Testis (tissue), 3 donors: ENCODE results near the gene LRRFIP2. TPM values are rescaled to one million over a fixed set of nuclear protein-coding genes. Genes with fewer than 3 reads are reported as not detected.
A peak's percentile ranks its signal among the peaks of the same experiment; 100 is the strongest.

Experiments used
- DNase-seq: peaks from one replicate; pipeline ENCODE4 v3.0.0-alpha.2; 2019
- H3K27ac ChIP-seq, 2 donors: fragments of 200-600 bp; sonication (generic); one replicate each; pipeline ENCODE4 v1.5.1; 2019
- H3K27me3 ChIP-seq: fragments of 200-600 bp; sonication (generic); one replicate; pipeline ENCODE4 v1.5.1; 2019
- H3K36me3 ChIP-seq: fragments of 200-600 bp; sonication (generic); one replicate; pipeline ENCODE4 v1.5.1; 2017; ENCODE audit warnings: low read depth; ENCODE audit errors: missing control alignments
- H3K4me1 ChIP-seq: fragments of 200-600 bp; sonication (generic); one replicate; pipeline ENCODE4 v1.5.1; 2019
- H3K4me3 ChIP-seq, 2 donors: fragments of 200-600 bp; sonication (generic); one replicate each; pipeline ENCODE4 v1.5.1; 2017 to 2019
- H3K9me3 ChIP-seq: fragments of 200-600 bp; sonication (generic); one replicate; pipeline ENCODE4 v1.5.1; 2017
- POLR2A ChIP-seq: fragments of 450-650 bp; IDR thresholded peaks from one replicate; pipeline ENCODE4 v1.6.1; 2017; ENCODE audit warnings: antibody characterized with exemption, mild to moderate bottlenecking, moderate library complexity
- WGBS, 2 donors: methylation state at CpG; one replicate each; pipeline ENCODE4 v1.1.5; 2018; 5-methylcytosine and 5-hydroxymethylcytosine counted together
- intact Hi-C: fragments of 100-400 bp; cut with DNase I; formaldehyde crosslinking; loops from one replicate; pipeline ENCODE4 v1.15.1; 2023; ENCODE audit warnings: low total_unique reads
- polyA plus RNA-seq: library from polyadenylated mRNA; stranded (reverse); fragments of 350-450 nt; fragmentation: Illumina TruSeq; extraction: RNeasy Lipid Tissue Mini Kit (QIAGEN cat#74804); gene quantifications from one replicate; pipeline ENCODE4 v1.2.3, GENCODE V29; 2014; ENCODE audit warnings: low read depth, low replicate concordance; ENCODE audit not compliant: insufficient read depth
- total RNA-seq, 2 donors: library from RNA; depleted of rRNA; stranded (reverse); fragments of >200 nt; gene quantifications; one replicate each; pipeline ENCODE4 v1.2.3, GENCODE V29; 2016
- TF ChIP-seq, protein P1 (sequence below), 3 experiments: fragments of 450-650 bp in 2 of 3; fragments of 200-600 bp in 1 of 3; sonication (generic) in 1 of 3; IDR thresholded peaks; one replicate each; pipeline ENCODE4 v1.5.1; 2016 to 2019; ENCODE audit warnings: antibody characterized with exemption in 3 of 3, mild to moderate bottlenecking in 2 of 3, moderate library complexity in 1 of 3

The LRRFIP2 gene
- total and polyA plus RNA-seq, 3 donors from 2014 or later: 86.2 to 115 (median 114) TPM

DNA sequence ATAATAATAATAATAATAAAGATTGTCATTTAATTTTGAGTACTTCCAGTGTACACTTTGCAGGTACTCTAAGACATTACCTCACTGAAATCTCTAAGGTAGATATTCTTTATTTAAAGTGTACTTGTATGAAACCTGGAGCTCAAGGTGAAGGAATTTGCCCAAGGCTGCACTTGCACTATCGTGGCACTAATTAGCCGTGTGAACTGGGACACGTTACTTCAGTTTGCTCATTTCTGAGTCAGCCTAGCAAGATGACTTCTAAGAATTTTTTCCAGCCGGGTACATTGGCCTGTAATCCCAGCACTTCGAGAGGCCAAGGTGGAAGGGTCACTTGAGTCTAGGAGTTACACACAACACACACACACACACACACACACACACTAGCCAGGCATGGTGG lies 147.5 kb downstream of the LRRFIP2 start:
- Histone ChIP-seq H3K36me3 (no peaks in the 10 kb centered on the region), H3K9me3 (no peaks in the 10 kb centered on the region), H3K4me3 (no peak overlapping the region), H3K27me3 (no peaks in the 10 kb centered on the region), H3K27ac (no peak overlapping the region), H3K4me1 (peaks cover 35% of the 10 kb centered on the region)
- intact Hi-C loops: no loop called here
- no peak for DNase-seq
- 77 to 85% methylated on average over 5 of the region's 5 CpGs for WGBS, 2 donors
- TF ChIP-seq, protein P1, sequence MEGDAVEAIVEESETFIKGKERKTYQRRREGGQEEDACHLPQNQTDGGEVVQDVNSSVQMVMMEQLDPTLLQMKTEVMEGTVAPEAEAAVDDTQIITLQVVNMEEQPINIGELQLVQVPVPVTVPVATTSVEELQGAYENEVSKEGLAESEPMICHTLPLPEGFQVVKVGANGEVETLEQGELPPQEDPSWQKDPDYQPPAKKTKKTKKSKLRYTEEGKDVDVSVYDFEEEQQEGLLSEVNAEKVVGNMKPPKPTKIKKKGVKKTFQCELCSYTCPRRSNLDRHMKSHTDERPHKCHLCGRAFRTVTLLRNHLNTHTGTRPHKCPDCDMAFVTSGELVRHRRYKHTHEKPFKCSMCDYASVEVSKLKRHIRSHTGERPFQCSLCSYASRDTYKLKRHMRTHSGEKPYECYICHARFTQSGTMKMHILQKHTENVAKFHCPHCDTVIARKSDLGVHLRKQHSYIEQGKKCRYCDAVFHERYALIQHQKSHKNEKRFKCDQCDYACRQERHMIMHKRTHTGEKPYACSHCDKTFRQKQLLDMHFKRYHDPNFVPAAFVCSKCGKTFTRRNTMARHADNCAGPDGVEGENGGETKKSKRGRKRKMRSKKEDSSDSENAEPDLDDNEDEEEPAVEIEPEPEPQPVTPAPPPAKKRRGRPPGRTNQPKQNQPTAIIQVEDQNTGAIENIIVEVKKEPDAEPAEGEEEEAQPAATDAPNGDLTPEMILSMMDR (IDR thresholded peaks at IDR 0.05): no peak
- no peak for TF ChIP-seq POLR2A

DNA sequence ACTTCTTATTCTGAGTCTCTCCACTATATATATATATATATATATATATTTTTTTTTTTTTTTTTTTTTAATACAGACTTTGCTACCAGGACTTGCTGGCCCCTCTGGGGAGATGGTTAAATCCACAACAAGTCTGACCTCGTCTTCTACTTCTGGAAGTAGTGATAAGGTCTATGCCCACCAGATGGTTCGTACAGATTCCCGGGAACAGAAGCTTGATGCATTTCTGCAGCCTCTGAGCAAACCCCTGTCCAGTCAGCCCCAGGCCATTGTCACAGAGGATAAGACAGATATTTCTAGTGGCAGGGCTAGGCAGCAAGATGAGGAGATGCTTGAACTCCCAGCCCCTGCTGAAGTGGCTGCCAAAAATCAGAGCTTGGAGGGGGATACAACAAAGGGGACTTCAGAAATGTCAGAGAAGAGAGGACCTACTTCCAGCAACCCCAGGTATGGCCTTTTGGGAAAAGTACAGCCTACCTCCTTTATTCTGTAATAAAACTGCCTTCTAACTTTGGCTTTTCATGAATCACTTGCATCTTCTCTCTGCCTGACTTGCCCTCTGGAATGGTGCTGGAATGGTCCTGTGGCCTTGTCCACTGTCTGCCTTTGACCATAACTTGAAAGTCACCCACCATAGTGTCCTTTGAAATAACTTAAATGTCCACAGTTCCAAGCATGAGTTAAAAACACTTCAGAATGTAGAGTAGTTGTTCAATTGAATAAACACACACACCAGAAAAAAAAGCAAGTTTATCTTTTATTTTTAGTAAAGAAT lies 148.6 kb downstream of the LRRFIP2 start:
- TF ChIP-seq, protein P1 (IDR thresholded peaks at IDR 0.05): no peak
- no peak for TF ChIP-seq POLR2A
- intact Hi-C loops: no loop called here
- H3K4me1 ChIP-seq: peaks cover 25% of the 10 kb centered on the region
- 95 to 100% methylated on average over 3 of the region's 3 CpGs for WGBS, 2 donors
- DNase-seq: no peak
- no peaks in the 10 kb centered on the region for H3K27me3 ChIP-seq
- H3K36me3 ChIP-seq: no peaks in the 10 kb centered on the region
- H3K4me3 ChIP-seq: no peak overlapping the region
- H3K27ac ChIP-seq: no peak overlapping the region
- H3K9me3 ChIP-seq: no peaks in the 10 kb centered on the region

DNA sequence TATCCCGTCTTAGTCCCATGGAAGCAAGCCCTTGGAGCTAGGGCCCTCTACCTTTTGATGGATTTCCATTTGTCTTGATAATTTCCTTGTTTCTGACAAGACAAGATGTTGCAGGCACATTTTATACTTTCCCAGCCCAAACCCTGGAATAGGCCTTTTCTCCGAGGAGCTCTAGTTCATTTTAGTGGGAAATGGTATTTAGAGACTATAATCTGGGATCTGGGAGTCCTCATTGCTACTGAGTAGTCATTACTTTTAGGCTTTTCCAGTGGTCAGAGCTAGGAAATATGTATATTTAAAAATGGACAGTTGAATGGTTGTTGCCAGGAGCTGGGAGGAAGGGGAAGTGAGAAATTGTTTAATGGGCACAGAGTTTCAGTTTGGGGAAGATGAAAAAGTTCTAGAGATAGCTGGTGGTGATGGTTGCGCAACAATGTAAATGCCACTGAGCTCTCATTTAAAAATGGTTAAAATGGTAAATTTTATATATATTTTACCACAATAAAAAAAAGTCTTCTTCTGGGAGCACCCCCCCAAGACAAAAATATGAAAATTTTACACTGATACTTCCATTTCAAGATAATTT lies 149.5 kb downstream of the LRRFIP2 start:
- intact Hi-C loops: no loop called here
- Histone ChIP-seq H3K4me3 (no peak overlapping the region), H3K27ac (no peak overlapping the region), H3K9me3 (no peaks in the 10 kb centered on the region), H3K27me3 (no peaks in the 10 kb centered on the region), H3K4me1 (peaks cover 17% of the 10 kb centered on the region), H3K36me3 (no peaks in the 10 kb centered on the region)
- WGBS, 2 donors: 95 to 98% methylated on average over 3 of the region's 3 CpGs
- no peak for DNase-seq
- TF ChIP-seq POLR2A: no peak
- TF ChIP-seq, protein P1 (IDR thresholded peaks at IDR 0.05): no peak

DNA sequence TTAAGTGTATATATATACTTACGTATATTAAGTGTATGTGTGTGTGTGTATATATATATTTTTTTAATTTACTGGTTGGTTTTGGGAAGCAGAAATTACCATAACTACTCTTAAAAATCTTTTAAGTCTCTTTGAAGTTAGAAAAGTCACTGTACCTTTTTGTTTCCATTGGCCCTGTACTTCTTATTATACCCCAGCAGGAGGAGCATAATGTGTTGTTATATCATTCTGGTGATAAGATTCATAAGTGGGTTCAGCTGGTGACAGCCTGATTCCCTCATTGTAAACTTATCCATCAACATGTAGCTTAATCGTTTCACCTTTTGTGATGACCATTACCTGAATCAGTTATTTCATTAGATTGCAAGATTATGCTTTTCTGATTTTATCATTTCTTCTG lies 150.3 kb downstream of the LRRFIP2 start:
- no peaks in the 10 kb centered on the region for H3K27me3 ChIP-seq
- WGBS, 2 donors: 93 to 96% methylated on average over 2 of the region's 2 CpGs
- intact Hi-C loops: no loop called here
- no peaks in the 10 kb centered on the region for H3K36me3 ChIP-seq
- H3K4me1 ChIP-seq: peaks cover 11% of the 10 kb centered on the region
- no peak for DNase-seq
- H3K27ac ChIP-seq: no peak overlapping the region
- no peak overlapping the region for H3K4me3 ChIP-seq
- no peaks in the 10 kb centered on the region for H3K9me3 ChIP-seq
- TF ChIP-seq, protein P1 (IDR thresholded peaks at IDR 0.05): peak in 2 of 3 experiments; percentile 15 to 29
- no peak for TF ChIP-seq POLR2A
